Stimulated activated CD4-positive, alpha-beta T cell treated with anti-CD3 and anti-CD28 coated beads, Interleukin-12 subunit alpha, Interleukin-12 subunit beta, amount 100 ng/mL, for 4 hours (primary cell): Measurements from ENCODE around the gene SERF2.
"Not testable (repeated sequence)": the region's sequence is repeated elsewhere in the genome, so short reads cannot be mapped to it uniquely, and the experiment has no call there.

Source experiments
- DNase-seq: peaks from one replicate; pipeline ENCODE4 v3.0.0-alpha.2; 2020

Gene SERF2

GRCh38 chr15:43791993-43792760 lies at the start of gene SERF2:
TSS of gene SERF2 (plus strand) at chr15:43792320. CDS start at chr15:43792377, 57 bp downstream.
- peak; percentile 99 for DNase-seq

GRCh38 chr15:43746245-43746902 lies 45.7 kb upstream of the SERF2 start, which contains the start of gene PDIA3:
TSS of gene PDIA3 (plus strand) at chr15:43746438. CDS start at chr15:43746540, 102 bp downstream.
- DNase-seq = peak; percentile 87

GRCh38 chr15:43746903-43747309 lies 45.2 kb upstream of the SERF2 start:
- not testable (repeated sequence) for DNase-seq

- no peak for DNase-seq
Measured at GRCh38 chr15:43748376-43748775, 43.7 kb upstream of the SERF2 start.

- DNase-seq = peak; percentile 24
Measured at GRCh38 chr15:43749690-43750345, 42.3 kb upstream of the SERF2 start.

- DNase-seq = no peak
Measured at GRCh38 chr15:43751885-43752284, 40.2 kb upstream of the SERF2 start.

GRCh38 chr15:43762824-43763223 lies 29.3 kb upstream of the SERF2 start:
- DNase-seq = no peak

GRCh38 chr15:43763819-43764446 lies 28.2 kb upstream of the SERF2 start:
- no peak for DNase-seq

- peak; percentile 58 for DNase-seq
Measured at GRCh38 chr15:43769584-43770228, 22.4 kb upstream of the SERF2 start.

- no peak for DNase-seq
Measured at GRCh38 chr15:43771816-43772215, 20.3 kb upstream of the SERF2 start.

GRCh38 chr15:43772624-43773023 lies 19.5 kb upstream of the SERF2 start:
- DNase-seq = no peak

- no peak for DNase-seq
Measured at GRCh38 chr15:43774062-43774461, 18.1 kb upstream of the SERF2 start.

- no peak for DNase-seq
Measured at GRCh38 chr15:43775411-43775965, 16.6 kb upstream of the SERF2 start.

GRCh38 chr15:43776101-43776717 lies 15.9 kb upstream of the SERF2 start:
- no peak for DNase-seq

GRCh38 chr15:43776718-43777266 lies 15.3 kb upstream of the SERF2 start, which contains the start of gene ELL3:
TSS of gene ELL3 (minus strand) at chr15:43776966. CDS start at chr15:43776901, 65 bp downstream.
- DNase-seq = peak; percentile 71

- DNase-seq = peak; percentile 72
Measured at GRCh38 chr15:43777267-43777914, 14.7 kb upstream of the SERF2 start.

- DNase-seq = no peak
Measured at GRCh38 chr15:43779016-43779415, 13.1 kb upstream of the SERF2 start.

- DNase-seq = no peak
Measured at GRCh38 chr15:43789409-43789808, 2.7 kb upstream of the SERF2 start.

GRCh38 chr15:43792761-43793476 lies 799 bp downstream of the SERF2 start:
- no peak for DNase-seq

- DNase-seq = no peak
Measured at GRCh38 chr15:43793647-43794046, 1.5 kb downstream of the SERF2 start.
